Measurements from ENCODE around the gene KCTD1.

The KCTD1 gene

GRCh38 chr18:26471826-26472225 lies 76.5 kb downstream of the KCTD1 start:
- Histone ChIP-seq H3K4me3 (ENCODE audit: low read depth in 1 of 2, low read length in 2 of 2) (no peak overlapping the region), H4K20me1 (ENCODE audit: insufficient read depth, low read length) (no peaks in the 10 kb centered on the region), H3K79me2 (ENCODE audit: insufficient read depth, low read length) (no peaks in the 10 kb centered on the region), H3K4me2 (ENCODE audit: insufficient read depth, low read length) (no peak overlapping the region), H3K4me1 (ENCODE audit: insufficient read depth, low read length) (no peaks in the 10 kb centered on the region), H3K27ac (ENCODE audit: low read length) (no peak overlapping the region), H3K9me3 (ENCODE audit: insufficient read depth, low read length, severe bottlenecking) (no peaks in the 10 kb centered on the region), H3K9ac (ENCODE audit: low read depth, low read length) (no peak overlapping the region), H3K36me3 (ENCODE audit: insufficient read depth, low read length) (peaks cover 25% of the 10 kb centered on the region), H2AFZ (ENCODE audit: low read depth, low read length) (no peak overlapping the region), H3K27me3 (ENCODE audit: insufficient read depth, low read length, poor library complexity) (no peaks in the 10 kb centered on the region)
- ATAC-seq (ENCODE audit: insufficient read depth, low read depth) (no peak), DNase-seq (no peak)
- TF ChIP-seq EZH2 (IDR thresholded peaks at IDR 0.05; ENCODE audit: borderline replicate concordance, low read depth, low read length, severe bottlenecking) (no peak), CTCF (IDR thresholded peaks at IDR 0.05; ENCODE audit: borderline replicate concordance, extremely low read depth, low read length, poor library complexity, severe bottlenecking) (no peak)

GRCh38 chr18:26471027-26471426 lies 77.3 kb downstream of the KCTD1 start:
- Histone ChIP-seq H3K9me3 (ENCODE audit: insufficient read depth, low read length, severe bottlenecking) (no peaks in the 10 kb centered on the region), H3K79me2 (ENCODE audit: insufficient read depth, low read length) (no peaks in the 10 kb centered on the region), H4K20me1 (ENCODE audit: insufficient read depth, low read length) (no peaks in the 10 kb centered on the region), H3K4me1 (ENCODE audit: insufficient read depth, low read length) (no peaks in the 10 kb centered on the region), H3K9ac (ENCODE audit: low read depth, low read length) (no peak overlapping the region), H3K36me3 (ENCODE audit: insufficient read depth, low read length) (peaks cover 25% of the 10 kb centered on the region), H3K4me3 (ENCODE audit: low read depth in 1 of 2, low read length in 2 of 2) (no peak overlapping the region), H2AFZ (ENCODE audit: low read depth, low read length) (no peak overlapping the region), H3K4me2 (ENCODE audit: insufficient read depth, low read length) (no peak overlapping the region), H3K27me3 (ENCODE audit: insufficient read depth, low read length, poor library complexity) (no peaks in the 10 kb centered on the region), H3K27ac (ENCODE audit: low read length) (no peak overlapping the region)
- DNase-seq (no peak), ATAC-seq (ENCODE audit: insufficient read depth, low read depth) (no peak)
- TF ChIP-seq EZH2 (IDR thresholded peaks at IDR 0.05; ENCODE audit: borderline replicate concordance, low read depth, low read length, severe bottlenecking) = no peak
- TF ChIP-seq CTCF (IDR thresholded peaks at IDR 0.05; ENCODE audit: borderline replicate concordance, extremely low read depth, low read length, poor library complexity, severe bottlenecking) = no peak

- no peak overlapping the region for H3K27ac ChIP-seq (ENCODE audit: low read length)
- no peak overlapping the region for H3K4me2 ChIP-seq (ENCODE audit: insufficient read depth, low read length)
- DNase-seq = no peak
Measured at GRCh38 chr18:26470011-26470637, 78.2 kb downstream of the KCTD1 start.

More at GRCh38 chr18:26470011-26470637, 78.2 kb downstream of the KCTD1 start:
- Histone ChIP-seq H4K20me1 (ENCODE audit: insufficient read depth, low read length) (no peaks in the 10 kb centered on the region), H3K4me3 (ENCODE audit: low read depth in 1 of 2, low read length in 2 of 2) (no peak overlapping the region), H3K36me3 (ENCODE audit: insufficient read depth, low read length) (peaks cover 25% of the 10 kb centered on the region), H3K4me1 (ENCODE audit: insufficient read depth, low read length) (no peaks in the 10 kb centered on the region), H2AFZ (ENCODE audit: low read depth, low read length) (no peak overlapping the region), H3K9ac (ENCODE audit: low read depth, low read length) (no peak overlapping the region), H3K27me3 (ENCODE audit: insufficient read depth, low read length, poor library complexity) (no peaks in the 10 kb centered on the region), H3K79me2 (ENCODE audit: insufficient read depth, low read length) (no peaks in the 10 kb centered on the region), H3K9me3 (ENCODE audit: insufficient read depth, low read length, severe bottlenecking) (no peaks in the 10 kb centered on the region)
- TF ChIP-seq CTCF (IDR thresholded peaks at IDR 0.05; ENCODE audit: borderline replicate concordance, extremely low read depth, low read length, poor library complexity, severe bottlenecking) = no peak
- TF ChIP-seq EZH2 (IDR thresholded peaks at IDR 0.05; ENCODE audit: borderline replicate concordance, low read depth, low read length, severe bottlenecking) = no peak
- no peak for ATAC-seq (ENCODE audit: insufficient read depth, low read depth)

Data from DND-41 (cell line).